OCI-LY7 (cell line): ENCODE measurements around the gene ZC3H7B. TPM values are rescaled to one million over a fixed set of nuclear protein-coding genes. Genes with fewer than 3 reads are reported as not detected.
"Not testable (repeated sequence)": the region's sequence is repeated elsewhere in the genome, so short reads cannot be mapped to it uniquely, and the experiment has no call there.

Experiments
- BruUV-seq: library from RNA; stranded (reverse); fragments of 400-500 nt; replicated peaks from 2 replicates; lab custom pipeline; 2021; lab: Mats Ljungman, UMichigan
- CTCF ChIA-PET: fragments of 300-600 bp; sonication (Branson Sonifier 250); formaldehyde crosslinking; loops from one replicate; lab custom pipeline; 2022; ENCODE audit warnings: antibody characterized with exemption; ENCODE audit not compliant: unreplicated experiment; lab: Charles Lee
- POLR2A ChIA-PET: fragments of 300-600 bp; sonication (Branson Sonifier 250); formaldehyde crosslinking; loops from one replicate; lab custom pipeline; 2022; ENCODE audit warnings: antibody characterized with exemption; lab: Charles Lee
- DNase-seq: peaks from one replicate; pipeline ENCODE4 v3.0.0-alpha.2; 2015; ENCODE audit warnings: low spot score
- H2AFZ ChIP-seq: fragments of 200-600 bp; sonication (generic), shearing (Covaris generic); 2 replicates; pipeline ENCODE4 v1.6.1; 2014; ENCODE audit warnings: mild to moderate bottlenecking, antibody characterized with exemption, low read length, moderate library complexity
- H3K27ac ChIP-seq: fragments of 200-600 bp; sonication (generic); 2 replicates; pipeline ENCODE4 v1.5.1; 2014; ENCODE audit warnings: mixed run types, low read depth, mild to moderate bottlenecking, moderate library complexity, low read length, inconsistent platforms; ENCODE audit not compliant: poor library complexity, severe bottlenecking
- H3K36me3 ChIP-seq: fragments of 200-600 bp; sonication (generic); 2 replicates; pipeline ENCODE4 v1.6.1; 2014; ENCODE audit warnings: mild to moderate bottlenecking, antibody characterized with exemption, low read length, moderate library complexity, mixed read lengths; ENCODE audit not compliant: insufficient read depth
- H3K4me1 ChIP-seq: fragments of 200-600 bp; sonication (generic); 2 replicates; pipeline ENCODE4 v1.5.1; 2014; ENCODE audit warnings: mild to moderate bottlenecking, low read length; ENCODE audit not compliant: insufficient read depth, poor library complexity, severe bottlenecking
- H3K4me2 ChIP-seq: fragments of 200-600 bp; sonication (generic); 2 replicates; pipeline ENCODE4 v1.6.1; 2014; ENCODE audit warnings: mild to moderate bottlenecking, low read length
- H3K4me3 ChIP-seq: fragments of 200-600 bp; sonication (generic); 2 replicates; pipeline ENCODE4 v1.5.1; 2014; ENCODE audit warnings: mild to moderate bottlenecking, low read depth, low read length; ENCODE audit not compliant: poor library complexity, severe bottlenecking
- H3K79me2 ChIP-seq: fragments of 200-600 bp; sonication (generic); 2 replicates; pipeline ENCODE4 v1.6.1; 2016; ENCODE audit warnings: low read depth, mild to moderate bottlenecking, low read length, moderate library complexity, mixed read lengths; ENCODE audit not compliant: insufficient read depth
- H3K9me2 ChIP-seq: fragments of 200-600 bp; sonication (generic); 2 replicates; pipeline ENCODE4 v1.6.1; 2016; ENCODE audit warnings: mild to moderate bottlenecking, low read length, mixed read lengths; ENCODE audit not compliant: insufficient read depth
- H3K9me3 ChIP-seq: fragments of 200-600 bp; sonication (generic); 2 replicates; pipeline ENCODE4 v1.6.1; 2014; ENCODE audit warnings: mild to moderate bottlenecking, mixed run types, low read length, mixed read lengths
- H4K20me1 ChIP-seq: fragments of 200-600 bp; sonication (generic); 2 replicates; pipeline ENCODE4 v1.6.1; 2014; ENCODE audit warnings: mild to moderate bottlenecking, antibody characterized with exemption, low read length, moderate library complexity, mixed read lengths; ENCODE audit not compliant: insufficient read depth
- CTCF ChIP-seq: fragments of 200-600 bp; sonication (generic); conservative IDR thresholded peaks from 2 replicates; pipeline ENCODE4 v1.5.1; 2014; ENCODE audit warnings: mild to moderate bottlenecking, antibody characterized with exemption, low read length, moderate library complexity, mixed read lengths
- EZH2phosphoT487 ChIP-seq: fragments of 200-600 bp; sonication (generic); IDR thresholded peaks from 2 replicates; pipeline ENCODE4 v1.6.1; 2018; ENCODE audit warnings: low read depth, borderline replicate concordance, mild to moderate bottlenecking, mixed run types, antibody characterized with exemption, low read length, moderate library complexity, mixed read lengths
- intact Hi-C: fragments of 100-400 bp; cut with micrococcal nuclease; formaldehyde crosslinking; loops from one replicate; pipeline ENCODE4 v1.10.0; 2022; ENCODE audit not compliant: unreplicated experiment
- total RNA-seq, 2 experiments: library from RNA; depleted of rRNA in 1 of 2; stranded (reverse); fragments of >200 nt in 1 of 2; shearing (Covaris generic) in 1 of 2; gene quantifications; 2 replicates each; pipeline ENCODE4 v1.2.3, GENCODE V29; 2014 to 2022

The ZC3H7B gene
- total RNA-seq, 2 experiments from 2014 or later = 46.7 to 56.3 TPM

DNA sequence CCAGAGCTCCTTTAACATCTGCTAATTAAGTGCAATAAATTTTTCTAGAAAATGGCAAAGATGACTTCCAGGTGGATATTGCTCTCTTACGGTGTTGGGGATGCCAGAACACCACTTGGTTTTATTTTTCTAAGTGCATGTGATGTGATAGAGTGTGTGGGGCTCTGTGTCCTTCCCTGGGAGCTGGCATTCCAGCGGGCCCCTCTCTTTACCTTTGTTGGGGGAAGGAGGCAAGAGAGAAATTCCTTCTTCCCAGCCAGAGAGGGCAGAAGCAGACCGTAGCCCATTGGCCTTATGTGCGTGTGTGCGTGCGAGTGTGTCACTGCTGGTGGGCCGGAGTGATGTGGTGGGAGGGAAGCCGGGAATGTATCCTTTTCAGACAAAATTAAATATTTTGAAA, 97.6 kb downstream of the ZC3H7B start:
- ChIA-PET CTCF (no interaction called here), POLR2A (no interaction called here)
- H3K36me3 ChIP-seq = peaks cover 16% of the 10 kb centered on the region; the same call in 1 of the 2 replicates
- no peaks in the 10 kb centered on the region for H3K9me3 ChIP-seq
- no TSS peak for BruUV-seq
- H4K20me1 ChIP-seq = no peaks in the 10 kb centered on the region
- DNase-seq = no peak
- TF ChIP-seq CTCF (no peak), EZH2phosphoT487 (no peak)
- intact Hi-C loops = no loop called here
- H3K9me2 ChIP-seq = no peaks in the 10 kb centered on the region
- no peaks in the 10 kb centered on the region for H3K4me1 ChIP-seq
- no peaks in the 10 kb centered on the region for H3K79me2 ChIP-seq
- no peak overlapping the region for H2AFZ ChIP-seq
- H3K4me2 ChIP-seq = no peak overlapping the region
- no peak overlapping the region for H3K27ac ChIP-seq
- no peak overlapping the region for H3K4me3 ChIP-seq

DNA sequence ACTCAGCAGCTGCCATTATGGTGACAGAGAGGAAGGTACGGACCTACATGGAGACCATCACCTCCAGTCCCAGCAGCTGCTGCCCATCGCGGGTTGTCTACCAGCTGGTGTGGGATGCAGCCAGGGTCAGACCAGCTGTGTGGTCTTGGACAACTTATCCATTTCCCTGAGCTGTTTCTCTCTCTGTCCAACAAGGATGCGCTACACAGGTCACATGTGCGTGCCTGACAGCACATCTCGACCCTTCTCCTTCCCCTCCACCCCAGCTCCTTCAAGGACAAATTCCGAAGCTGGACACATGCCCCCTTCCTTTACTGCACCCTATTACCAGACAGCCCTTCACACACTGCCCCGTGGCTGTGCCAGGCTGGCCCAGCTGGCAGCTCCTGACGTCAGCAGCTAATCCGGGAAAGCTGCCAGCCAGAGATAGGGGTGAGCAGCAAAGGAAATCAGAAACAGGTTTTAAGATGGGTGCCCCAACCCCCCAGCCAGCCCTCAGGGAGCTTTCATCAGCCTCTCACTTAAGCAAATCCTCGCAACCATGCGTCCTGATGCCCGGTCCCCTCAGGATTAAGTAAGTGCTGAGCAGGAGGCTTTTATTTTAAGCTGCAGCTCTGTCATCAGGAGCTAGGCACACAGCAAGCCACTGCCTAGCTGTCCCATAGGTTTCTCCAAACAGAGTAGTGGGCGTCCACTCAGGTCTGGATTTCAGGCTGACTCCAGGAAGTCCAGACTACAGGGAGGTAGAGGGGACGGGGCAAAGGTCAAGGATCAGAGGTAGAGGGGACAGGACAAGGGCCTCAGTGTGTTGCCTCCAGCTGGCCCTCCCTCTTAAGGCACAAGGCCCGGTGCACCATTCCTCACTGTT, 100.7 kb downstream of the ZC3H7B start:
- no TSS peak for BruUV-seq
- ChIA-PET CTCF (no interaction called here), POLR2A (no interaction called here)
- Histone ChIP-seq H4K20me1 (no peaks in the 10 kb centered on the region), H3K27ac (no peak overlapping the region), H2AFZ (no peak overlapping the region), H3K79me2 (no peaks in the 10 kb centered on the region), H3K9me2 (no peaks in the 10 kb centered on the region), H3K9me3 (no peaks in the 10 kb centered on the region), H3K4me1 (peaks cover 3% of the 10 kb centered on the region), H3K4me3 (no peak overlapping the region), H3K36me3 (peaks cover 3% of the 10 kb centered on the region; the same call in 1 of the 2 replicates), H3K4me2 (no peak overlapping the region)
- no peak for TF ChIP-seq CTCF
- no peak for TF ChIP-seq EZH2phosphoT487
- no peak for DNase-seq
- intact Hi-C loops = loop anchor here (5.0 kb wide), 1 partner anchor 195 kb away; no protein-coding TSS in a partner anchor

DNA sequence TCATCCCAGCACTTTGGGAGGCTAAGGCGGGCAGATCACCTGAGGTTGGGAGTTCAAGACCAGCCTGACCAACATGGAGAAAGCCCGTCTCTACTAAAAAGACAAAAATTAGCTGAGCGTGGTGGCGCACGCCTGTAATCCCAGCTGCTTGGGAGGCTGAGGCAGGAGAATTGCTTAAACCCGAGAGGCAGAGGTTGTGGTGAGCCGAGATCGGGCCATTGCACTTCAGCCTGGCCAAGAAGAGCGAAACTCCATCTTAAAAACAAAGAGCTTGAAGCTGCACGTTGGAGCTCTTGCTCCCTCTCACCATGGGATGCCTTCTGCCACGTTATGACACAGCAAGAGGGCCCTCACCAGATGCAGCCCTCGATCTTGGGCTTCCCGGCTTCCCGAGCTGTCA, 101.5 kb downstream of the ZC3H7B start:
- H4K20me1 ChIP-seq, H3K9me3 ChIP-seq, POLR2A ChIA-PET, H3K36me3 ChIP-seq, H3K9me2 ChIP-seq, H3K4me1 ChIP-seq, DNase-seq, BruUV-seq, H3K4me3 ChIP-seq, H2AFZ ChIP-seq, H3K4me2 ChIP-seq, H3K27ac ChIP-seq, H3K79me2 ChIP-seq: not testable (repeated sequence)
- CTCF ChIA-PET = interaction anchor here (0.6 to 1.4 kb wide), 3 partner anchors 21 to 117 kb away, joined by 3 to 19 read pairs (median 4); partner anchors contain the start of genes ACO2, PHF5A and TEF
- intact Hi-C loops = loop anchor here (1.0 to 5.0 kb wide), 4 partner anchors 98 to 194 kb away; no protein-coding TSS in a partner anchor
